Stimulated activated CD4-positive, alpha-beta T cell treated with anti-CD3 and anti-CD28 coated beads, Interleukin-1b, Interleukin-23, amount 100 ng/mL, for 1 hour (primary cell): ENCODE measurements around the gene CHN1.

Experiments used
- DNase-seq, 2 donors: peaks; one replicate each; pipeline ENCODE4 v3.0.0-alpha.2; 2020; ENCODE audit warnings: low read depth in 2 of 2

Gene CHN1

DNA sequence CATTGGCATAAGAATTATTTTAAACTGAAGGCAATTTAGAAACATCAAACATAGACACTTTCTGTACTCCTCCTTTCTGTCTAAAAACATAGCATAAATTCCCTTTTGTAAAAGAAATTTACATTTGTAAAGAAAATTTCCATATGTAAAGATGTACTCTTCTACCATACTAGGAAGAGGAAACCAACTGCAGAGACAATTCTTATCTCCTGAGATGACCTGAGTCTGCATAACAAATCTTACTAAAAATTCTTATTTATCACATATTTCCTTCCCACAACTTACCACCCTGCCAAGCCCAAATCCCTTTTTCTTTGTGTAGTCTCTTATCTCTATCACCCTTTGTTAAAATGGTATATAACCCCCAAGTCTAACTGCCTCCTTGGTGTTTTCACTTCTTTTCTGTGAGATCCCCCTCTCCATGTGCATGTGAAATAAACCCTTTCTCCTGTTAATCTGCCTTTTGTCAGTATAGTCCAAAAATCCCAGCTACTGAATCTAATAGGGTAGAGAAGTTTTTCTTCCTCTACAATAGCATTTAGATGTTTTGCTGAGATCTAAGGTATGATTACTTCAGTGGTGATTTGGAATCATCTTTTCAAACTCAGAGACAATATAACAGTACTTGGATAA lies 81.0 kb downstream of the CHN1 start:
- DNase-seq, result no peak

- no peak for DNase-seq
Observed at GRCh38 chr2:174919947-174920595, 85.1 kb downstream of the CHN1 start.

GRCh38 chr2:174918886-174919526 lies 86.2 kb downstream of the CHN1 start:
- DNase-seq, result no peak

DNA sequence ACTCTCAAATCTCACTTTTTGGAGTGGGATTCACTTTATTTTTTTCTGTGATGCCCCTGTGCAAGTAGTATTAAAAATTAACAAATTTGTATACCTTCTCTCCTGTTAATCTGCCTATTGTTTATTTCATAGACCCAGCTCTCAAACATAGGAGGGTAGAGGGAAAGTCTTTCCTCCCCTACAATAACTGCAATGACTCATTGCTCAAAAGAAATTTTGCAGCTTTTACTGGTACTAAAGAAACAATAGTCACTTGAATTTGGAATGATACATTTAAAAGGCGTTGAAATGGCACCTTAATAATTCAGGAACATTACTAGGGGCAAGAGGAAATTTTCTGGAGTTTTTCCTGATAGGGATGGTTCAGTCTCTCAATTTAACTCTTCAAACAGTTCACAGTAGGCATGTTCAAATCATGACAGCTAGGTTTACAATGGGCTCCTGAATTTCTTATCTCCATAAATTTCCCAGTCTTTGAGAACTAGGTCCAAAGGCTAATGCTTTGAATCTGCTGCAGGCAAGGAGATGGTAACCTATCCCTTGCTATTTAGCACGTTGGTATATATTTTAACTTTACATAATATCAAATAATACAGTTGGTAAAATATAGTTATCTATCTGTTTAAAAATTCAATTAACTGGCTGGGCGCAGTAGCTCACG lies 88.8 kb downstream of the CHN1 start:
- DNase-seq, result no peak

DNA sequence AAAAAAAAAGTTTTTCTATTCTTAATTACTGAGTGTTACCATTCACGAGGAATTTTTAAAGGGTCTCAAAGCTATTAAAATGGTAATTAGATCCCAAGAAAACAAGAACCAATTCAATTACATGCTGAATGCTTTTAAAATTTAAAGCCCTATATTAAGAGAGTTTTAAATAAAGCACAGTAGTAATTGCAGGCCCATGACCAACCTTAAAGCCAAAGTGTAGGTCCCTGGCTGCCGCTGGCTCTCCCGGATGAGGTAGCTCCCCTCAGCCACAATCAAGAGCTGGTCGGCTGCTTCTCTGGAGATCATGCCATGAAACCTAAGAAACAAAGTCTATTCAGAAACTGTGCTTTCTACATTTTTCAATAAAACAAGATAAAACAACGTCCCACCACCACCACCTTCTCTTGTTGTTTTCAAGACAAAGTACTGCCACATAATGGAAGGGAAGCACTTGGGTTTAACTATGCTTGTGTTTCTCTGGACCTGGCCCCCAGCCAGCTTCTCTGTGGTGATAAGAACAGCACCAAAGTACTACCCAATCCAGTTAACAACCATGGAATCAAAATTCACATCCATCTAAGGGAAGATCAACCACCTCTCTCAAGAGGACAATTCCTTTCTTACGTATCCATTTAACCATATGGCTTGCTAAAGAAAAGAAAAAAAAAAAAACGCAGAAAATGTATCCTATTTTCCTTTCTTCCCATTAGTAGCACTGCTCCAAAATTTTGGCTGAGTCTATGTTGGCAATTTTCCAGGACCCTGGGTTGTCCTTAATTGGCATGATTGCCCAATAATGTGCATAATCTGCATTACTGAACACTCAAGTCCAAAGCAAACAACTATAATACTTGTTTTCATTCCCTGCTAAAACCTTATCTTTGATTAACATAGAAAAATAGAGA lies 90.1 kb downstream of the CHN1 start:
- DNase-seq, result no peak

GRCh38 chr2:174908284-174908683 lies 96.9 kb downstream of the CHN1 start:
- DNase-seq, result no peak

DNA sequence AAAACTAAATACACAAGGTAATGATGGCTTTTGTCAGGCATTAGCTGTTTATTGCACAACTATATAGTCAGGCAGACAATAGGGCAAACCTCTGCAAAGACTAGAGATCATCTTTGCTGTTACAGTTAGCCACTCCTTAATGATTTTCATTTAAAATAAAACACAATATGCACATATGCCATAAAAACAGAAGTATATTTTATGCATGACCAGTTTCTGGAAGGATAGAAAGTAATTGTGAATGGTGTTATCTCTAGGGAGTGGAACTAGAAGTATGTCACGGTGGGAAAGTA lies 102.0 kb downstream of the CHN1 start:
- DNase-seq, result no peak

GRCh38 chr2:174902506-174903263 lies 102.5 kb downstream of the CHN1 start:
- no peak for DNase-seq

- no peak for DNase-seq
Observed at GRCh38 chr2:174901075-174901474, 104.1 kb downstream of the CHN1 start.

- DNase-seq, result no peak
Observed at GRCh38 chr2:174897286-174897685, 107.9 kb downstream of the CHN1 start.

DNA sequence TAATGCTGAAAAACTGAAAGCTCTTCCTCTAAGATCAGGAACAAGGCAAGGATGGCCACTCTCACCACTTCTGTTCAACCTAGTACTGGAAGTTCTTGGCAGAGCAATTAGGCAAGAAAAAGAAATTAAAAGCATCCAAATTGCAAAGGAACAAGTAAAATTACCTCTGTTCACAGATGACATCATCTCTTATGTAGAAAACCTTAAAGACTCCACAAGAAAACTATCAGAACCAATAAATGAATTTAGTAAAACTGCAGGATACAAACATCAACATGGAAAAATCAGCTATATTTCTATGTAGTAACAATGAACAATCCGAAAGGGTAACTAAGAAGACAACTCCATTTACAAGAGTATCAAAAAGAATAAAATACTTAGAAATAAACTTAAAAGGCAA lies 112.2 kb downstream of the CHN1 start:
- DNase-seq, result no peak

GRCh38 chr2:174892546-174892945 lies 112.6 kb downstream of the CHN1 start:
- no peak for DNase-seq

- DNase-seq, result no peak
Observed at GRCh38 chr2:174888646-174889271, 116.4 kb downstream of the CHN1 start.

DNA sequence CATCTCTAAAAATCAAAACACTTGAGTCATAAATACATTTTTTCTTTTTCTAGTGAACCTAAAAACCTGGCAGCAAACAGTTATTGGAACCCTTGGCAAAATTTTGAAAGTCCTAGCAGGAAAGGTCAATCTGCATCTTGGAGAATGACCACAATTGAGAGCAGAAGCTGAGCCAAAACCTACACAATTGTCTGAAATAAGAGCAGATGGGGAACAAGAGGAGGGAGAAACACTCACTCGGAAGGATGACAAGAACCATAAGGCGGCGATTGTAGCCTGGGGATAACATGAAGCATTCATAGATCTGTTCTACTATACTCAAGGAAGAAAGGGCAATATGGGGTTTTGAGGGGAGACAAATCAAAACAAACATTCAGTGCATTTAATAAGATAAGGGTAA lies 117.0 kb downstream of the CHN1 start:
- no peak for DNase-seq

DNA sequence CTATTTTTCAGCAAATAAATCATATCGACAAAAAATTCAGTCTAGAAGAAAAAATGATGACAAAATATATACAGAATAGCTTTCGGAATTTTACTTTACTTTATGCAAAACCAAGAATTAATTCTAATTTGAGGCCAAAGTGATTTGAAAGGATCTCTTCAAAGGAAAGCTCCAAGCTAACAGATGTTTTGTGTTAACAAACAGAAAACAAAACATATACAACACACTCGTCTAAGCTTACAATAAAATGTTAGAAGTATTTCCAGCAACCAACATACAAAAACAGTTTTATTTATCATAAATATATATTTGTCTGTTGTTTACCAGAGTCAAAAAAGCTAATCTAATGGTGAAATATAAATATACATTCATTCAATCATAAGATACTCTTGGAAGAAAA lies 122.8 kb downstream of the CHN1 start:
- DNase-seq, result no peak

DNA sequence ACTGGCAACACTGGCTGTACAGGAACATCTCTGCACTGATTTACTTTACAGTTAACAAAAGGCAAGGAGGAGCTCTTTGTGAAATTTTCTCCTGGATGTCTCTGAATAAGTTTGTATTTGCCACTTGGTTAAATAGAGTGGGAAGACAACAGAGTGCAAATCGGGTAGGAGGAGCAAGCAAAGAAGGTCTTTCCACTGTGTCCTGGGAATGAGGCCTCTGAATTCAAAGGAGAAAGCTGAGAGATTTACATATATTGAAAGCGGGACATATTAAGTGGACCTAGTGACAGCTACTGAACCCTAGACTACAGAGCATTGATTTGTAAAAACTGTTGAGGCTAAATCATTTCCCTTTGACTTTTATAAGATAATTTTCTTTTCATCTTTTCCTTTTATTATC lies 123.5 kb downstream of the CHN1 start:
- no peak for DNase-seq

- no peak for DNase-seq
Observed at GRCh38 chr2:174878537-174879147, 126.5 kb downstream of the CHN1 start.

DNA sequence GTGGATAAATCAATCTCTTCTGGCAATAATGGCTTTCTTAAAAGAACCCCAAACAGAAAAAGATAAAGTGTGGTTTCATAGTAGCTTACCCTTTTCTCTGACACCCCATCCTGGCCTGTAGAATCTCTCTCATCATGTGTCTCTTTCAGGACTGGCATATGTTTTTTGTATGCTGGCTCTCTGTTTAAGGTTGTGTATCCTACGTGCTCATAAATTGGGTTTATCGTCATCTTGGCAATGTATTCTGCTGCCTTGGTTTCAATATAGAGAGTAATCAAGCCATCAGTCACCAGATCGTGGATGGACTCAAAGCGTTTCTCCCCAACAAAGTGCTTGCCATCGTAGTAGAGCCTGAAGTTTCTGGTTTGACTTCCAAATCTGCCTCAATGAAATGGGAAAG lies 127.4 kb downstream of the CHN1 start:
- DNase-seq, result no peak

- no peak for DNase-seq
Observed at GRCh38 chr2:174877301-174877700, 127.9 kb downstream of the CHN1 start.

DNA sequence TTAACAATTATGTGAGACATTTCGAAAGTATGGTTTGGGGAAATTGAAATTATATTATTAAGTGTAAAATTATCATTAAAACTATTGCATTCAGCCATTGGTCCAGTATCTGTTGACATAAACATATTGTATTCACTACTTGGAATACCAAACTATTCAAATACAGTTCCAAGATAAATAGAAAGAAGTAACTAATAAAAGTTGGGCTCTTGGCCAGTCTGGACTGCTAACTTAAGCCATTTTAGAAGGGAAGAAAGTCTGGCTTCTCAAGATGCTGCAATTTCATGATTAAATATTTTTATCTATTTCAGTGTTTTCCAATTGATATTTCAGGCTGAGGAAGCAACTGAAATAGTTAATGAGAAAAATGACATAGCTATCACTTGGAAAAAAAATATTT lies 131.1 kb downstream of the CHN1 start:
- no peak for DNase-seq
